NCI-H748 (cell line): Measurements from ENCODE around the gene CWF19L2.

ENCODE experiments used
- DNase-seq: peaks from one replicate; lab custom pipeline; 2025; ENCODE audit not compliant: unreplicated experiment; lab: John Stamatoyannopoulos, UW

CWF19L2 gene

DNA sequence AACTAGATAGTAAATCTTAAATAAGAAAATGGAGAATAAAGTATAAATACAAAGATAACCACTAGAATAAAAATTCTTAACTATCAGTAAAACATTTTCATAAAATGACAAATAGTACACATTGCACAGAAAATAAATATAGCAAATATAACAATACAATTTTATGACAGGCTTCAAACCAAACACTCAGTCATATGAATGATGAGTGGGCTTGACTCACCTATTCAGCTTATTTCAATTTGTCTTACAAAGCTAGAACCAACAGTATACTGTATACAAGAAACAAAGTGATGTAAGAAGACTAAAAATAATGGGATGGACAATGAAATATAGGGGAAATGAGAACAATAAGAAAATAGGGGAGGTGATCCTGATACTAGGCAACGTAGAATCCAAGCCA is 141.2 kb downstream of the CWF19L2 start:
- DNase-seq = no peak

DNA sequence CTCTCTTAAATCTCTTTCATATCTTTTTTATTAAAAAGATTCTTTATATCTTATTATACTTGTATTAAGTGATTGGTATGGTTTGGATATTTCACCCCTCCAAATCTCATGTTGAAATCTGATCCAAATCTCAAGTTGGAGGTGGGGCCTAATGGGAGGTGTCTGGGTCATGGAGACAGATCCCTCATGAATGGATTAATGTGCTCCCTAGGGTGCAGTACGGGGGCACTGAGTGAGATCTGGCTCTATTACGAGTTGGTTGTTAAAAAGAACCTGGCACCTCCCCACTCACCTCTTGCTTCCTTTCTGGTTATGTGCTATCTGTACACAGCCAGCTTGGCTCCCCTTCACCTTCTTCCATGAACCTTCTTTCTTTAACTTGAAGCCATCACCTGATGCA is 149.6 kb downstream of the CWF19L2 start:
- peak; percentile 19 for DNase-seq

DNA sequence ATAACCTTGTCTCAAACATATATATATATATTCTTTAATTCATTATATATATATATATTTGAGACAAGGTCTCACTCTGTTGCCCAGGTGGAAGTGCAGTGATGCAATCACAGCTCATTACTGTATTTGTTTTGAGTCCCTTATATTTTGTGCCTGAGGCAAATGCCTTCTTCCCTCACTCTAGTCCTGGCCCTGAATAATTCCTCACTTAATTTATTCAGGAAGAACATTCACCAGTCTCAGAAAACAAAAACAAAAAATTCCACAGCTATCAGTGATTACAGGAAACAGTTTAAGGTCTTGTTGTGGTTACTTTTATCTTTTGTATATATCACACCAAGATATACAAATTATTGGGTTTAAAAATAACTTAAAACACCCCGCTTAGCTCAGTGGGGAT is 155.7 kb downstream of the CWF19L2 start:
- no peak for DNase-seq

DNA sequence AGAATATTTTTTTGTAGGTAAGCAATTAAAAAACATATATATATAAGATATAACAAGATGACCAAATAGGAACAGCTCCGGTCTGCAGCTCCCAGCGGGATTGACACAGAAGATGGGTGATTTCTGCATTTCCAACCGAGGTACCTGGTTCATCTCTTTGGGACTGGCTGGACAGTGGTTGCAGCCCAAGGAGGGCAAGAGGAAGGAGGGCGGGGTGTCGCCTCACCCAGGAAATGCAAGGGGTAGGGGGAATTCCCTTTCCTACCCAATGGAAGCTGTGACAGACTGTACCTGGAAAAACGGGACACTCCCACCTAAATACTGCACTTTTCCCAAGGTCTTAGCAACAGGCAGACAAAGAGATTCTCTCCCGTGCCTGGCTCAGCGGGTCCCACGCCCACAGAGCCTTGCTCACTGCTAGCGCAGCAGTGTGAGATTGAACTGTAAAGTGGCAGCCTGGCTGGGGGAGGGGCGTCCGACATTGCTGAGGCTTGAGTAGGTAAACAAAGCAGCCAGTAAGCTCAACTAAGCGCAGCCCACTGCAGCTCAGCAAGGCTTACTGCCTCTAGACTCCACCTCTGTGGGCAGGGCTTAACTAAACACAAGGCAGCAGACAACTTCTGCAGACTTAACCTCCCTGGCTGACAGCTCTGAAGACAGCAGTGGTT is 163.8 kb downstream of the CWF19L2 start:
- peak; percentile 67 for DNase-seq

DNA sequence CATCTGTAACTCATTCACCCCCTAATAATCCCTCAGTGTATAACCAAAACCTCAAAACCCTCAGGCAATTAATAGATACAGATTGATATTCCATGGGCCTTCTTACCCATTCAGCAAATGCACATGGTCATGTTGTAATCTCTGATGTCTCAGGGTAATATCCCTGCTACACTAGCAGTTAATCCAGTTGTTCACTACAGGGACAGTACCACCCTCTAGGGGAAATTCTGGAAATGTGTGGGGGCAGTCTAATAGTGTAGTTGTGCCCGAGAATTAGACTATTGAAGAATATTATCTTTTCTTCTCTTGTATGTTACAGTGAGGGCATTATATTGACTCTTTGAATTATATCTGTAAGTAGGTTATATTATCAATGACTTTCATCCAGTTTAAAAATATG is 175.4 kb downstream of the CWF19L2 start:
- DNase-seq = no peak
